Adrenal gland (tissue), 5 donors: ENCODE results near the gene PCDH9.

ENCODE experiments used
- POLR2A ChIP-seq, 2 donors: fragments of 450-650 bp; IDR thresholded peaks; one replicate each; pipeline ENCODE4 v1.6.1; 2017; ENCODE audit warnings: antibody characterized with exemption in 2 of 2, mild to moderate bottlenecking in 2 of 2, moderate library complexity in 1 of 2
- TF ChIP-seq, protein P1 (sequence below), 6 experiments: fragments of 450-650 bp in 4 of 6; fragments of 200-600 bp in 2 of 6; sonication (generic) in 1 of 6; IDR thresholded peaks; 1 replicate in 5 of 6; 2 replicates in 1 of 6; pipeline versions ENCODE4 v1.5.1 to v1.8.0; 2016 to 2021; ENCODE audit warnings: antibody characterized with exemption in 6 of 6, mild to moderate bottlenecking in 2 of 6, moderate library complexity in 1 of 6
- donor health status: DM: no; HTN: no; CAD: no.

DNA sequence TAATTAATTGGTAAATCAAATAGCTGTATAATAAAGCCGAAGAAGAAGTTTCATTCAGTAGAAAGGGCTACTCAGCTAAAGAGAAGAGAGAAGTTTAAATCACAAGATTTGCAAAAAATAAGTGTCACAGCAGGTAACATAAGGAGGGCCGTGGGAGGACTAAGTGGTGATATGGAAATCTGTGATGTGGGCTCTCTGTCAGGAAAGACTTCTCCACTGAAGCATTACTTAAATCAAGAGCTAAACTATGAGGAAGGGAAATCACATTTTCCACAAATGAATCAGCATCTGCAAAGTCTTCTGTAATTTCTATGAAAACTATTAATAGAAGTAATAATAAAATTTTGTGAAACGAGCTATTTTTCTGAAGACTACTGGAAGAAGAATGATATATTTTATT is 153.8 kb downstream of the PCDH9 start:
- TF ChIP-seq POLR2A (IDR thresholded peaks at IDR 0.05), result no peak
- TF ChIP-seq, protein P1, sequence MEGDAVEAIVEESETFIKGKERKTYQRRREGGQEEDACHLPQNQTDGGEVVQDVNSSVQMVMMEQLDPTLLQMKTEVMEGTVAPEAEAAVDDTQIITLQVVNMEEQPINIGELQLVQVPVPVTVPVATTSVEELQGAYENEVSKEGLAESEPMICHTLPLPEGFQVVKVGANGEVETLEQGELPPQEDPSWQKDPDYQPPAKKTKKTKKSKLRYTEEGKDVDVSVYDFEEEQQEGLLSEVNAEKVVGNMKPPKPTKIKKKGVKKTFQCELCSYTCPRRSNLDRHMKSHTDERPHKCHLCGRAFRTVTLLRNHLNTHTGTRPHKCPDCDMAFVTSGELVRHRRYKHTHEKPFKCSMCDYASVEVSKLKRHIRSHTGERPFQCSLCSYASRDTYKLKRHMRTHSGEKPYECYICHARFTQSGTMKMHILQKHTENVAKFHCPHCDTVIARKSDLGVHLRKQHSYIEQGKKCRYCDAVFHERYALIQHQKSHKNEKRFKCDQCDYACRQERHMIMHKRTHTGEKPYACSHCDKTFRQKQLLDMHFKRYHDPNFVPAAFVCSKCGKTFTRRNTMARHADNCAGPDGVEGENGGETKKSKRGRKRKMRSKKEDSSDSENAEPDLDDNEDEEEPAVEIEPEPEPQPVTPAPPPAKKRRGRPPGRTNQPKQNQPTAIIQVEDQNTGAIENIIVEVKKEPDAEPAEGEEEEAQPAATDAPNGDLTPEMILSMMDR (IDR thresholded peaks at IDR 0.05), result no peak
